Measurements from ENCODE around the gene ANAPC7.
"Not testable (repeated sequence)": the region's sequence is repeated elsewhere in the genome, so short reads cannot be mapped to it uniquely, and the experiment has no call there.

The ANAPC7 gene

GRCh38 chr12:110373962-110374611 lies 29.4 kb downstream of the ANAPC7 start:
- DNase-seq (ENCODE audit: low read depth), result no peak

- no peak for DNase-seq (ENCODE audit: low read depth)
Measured at GRCh38 chr12:110373425-110373824, 30.1 kb downstream of the ANAPC7 start.

- no peak for DNase-seq (ENCODE audit: low read depth)
Measured at GRCh38 chr12:110373025-110373424, 30.5 kb downstream of the ANAPC7 start.

- DNase-seq (ENCODE audit: low read depth), result no peak
Measured at GRCh38 chr12:110372056-110372425, 31.5 kb downstream of the ANAPC7 start.

- DNase-seq (ENCODE audit: low read depth), result no peak
Measured at GRCh38 chr12:110371408-110372055, 32.0 kb downstream of the ANAPC7 start.

- DNase-seq (ENCODE audit: low read depth), result no peak
Measured at GRCh38 chr12:110370732-110371231, 32.7 kb downstream of the ANAPC7 start.

GRCh38 chr12:110369992-110370391 lies 33.5 kb downstream of the ANAPC7 start:
- DNase-seq (ENCODE audit: low read depth), result no peak

- no peak for DNase-seq (ENCODE audit: low read depth)
Measured at GRCh38 chr12:110367181-110367864, 36.2 kb downstream of the ANAPC7 start.

- no peak for DNase-seq (ENCODE audit: low read depth)
Measured at GRCh38 chr12:110366321-110367142, 37.0 kb downstream of the ANAPC7 start.

- DNase-seq (ENCODE audit: low read depth), result no peak
Measured at GRCh38 chr12:110365489-110366320, 37.8 kb downstream of the ANAPC7 start.

- DNase-seq (ENCODE audit: low read depth), result no peak
Measured at GRCh38 chr12:110361216-110361615, 42.3 kb downstream of the ANAPC7 start.

GRCh38 chr12:110358384-110359097 lies 45.0 kb downstream of the ANAPC7 start:
- not testable (repeated sequence) for DNase-seq (ENCODE audit: low read depth)

- no peak for DNase-seq (ENCODE audit: low read depth)
Measured at GRCh38 chr12:110355073-110355472, 48.4 kb downstream of the ANAPC7 start.

- no peak for DNase-seq (ENCODE audit: low read depth)
Measured at GRCh38 chr12:110354172-110354780, 49.2 kb downstream of the ANAPC7 start.

GRCh38 chr12:110353211-110353965 lies 50.1 kb downstream of the ANAPC7 start:
- DNase-seq (ENCODE audit: low read depth), result no peak

GRCh38 chr12:110352401-110352800 lies 51.1 kb downstream of the ANAPC7 start:
- no peak for DNase-seq (ENCODE audit: low read depth)

GRCh38 chr12:110351119-110351518 lies 52.4 kb downstream of the ANAPC7 start:
- DNase-seq (ENCODE audit: low read depth), result no peak

GRCh38 chr12:110349514-110350151 lies 53.9 kb downstream of the ANAPC7 start:
- no peak for DNase-seq (ENCODE audit: low read depth)

GRCh38 chr12:110349096-110349495 lies 54.4 kb downstream of the ANAPC7 start:
- DNase-seq (ENCODE audit: low read depth), result no peak
